Measurements from ENCODE around the gene SYNPO2. TPM values are rescaled to one million over a fixed set of nuclear protein-coding genes. Genes with fewer than 3 reads are reported as not detected.

Gene SYNPO2
- total RNA-seq, 1 experiment from 2014 or later, result 0.04 TPM

- no peaks in the 10 kb centered on the region for H3F3A ChIP-seq (ENCODE audit: low read length, unreplicated experiment)
- H3K27ac ChIP-seq (ENCODE audit: low read length), result no peak overlapping the region
- no peak for TF ChIP-seq EZH2 (IDR thresholded peaks at IDR 0.05; ENCODE audit: low read length, unreplicated experiment)
- no peak for TF ChIP-seq CTCF (conservative IDR thresholded peaks at IDR 0.05; ENCODE audit: low read depth, low read length)
- TF ChIP-seq EZH2phosphoT487 (IDR thresholded peaks at IDR 0.05; ENCODE audit: borderline replicate concordance, low read length), result no peak
- H3K36me3 ChIP-seq (ENCODE audit: low read depth, low read length), result no peaks in the 10 kb centered on the region
- no peak for ATAC-seq
- H3K4me3 ChIP-seq (ENCODE audit: low read length), result no peak overlapping the region
- intact Hi-C loops (cut with micrococcal nuclease), result loop anchor here (5.0 kb wide), 1 partner anchor 40 kb away; no protein-coding TSS in a partner anchor
- CTCF ChIA-PET, result no interaction called here
- H3K4me1 ChIP-seq (ENCODE audit: insufficient read depth, low read length), result peaks cover 15% of the 10 kb centered on the region
- H3K9me2 ChIP-seq (replicated peaks; ENCODE audit: low read length), result no peaks in the 10 kb centered on the region
- no peaks in the 10 kb centered on the region for H3K27me3 ChIP-seq (ENCODE audit: low read length)
- H2AFZ ChIP-seq (ENCODE audit: low read length), result no peak overlapping the region
- no peaks in the 10 kb centered on the region for H4K20me1 ChIP-seq (ENCODE audit: low read length)
- H3K9ac ChIP-seq (ENCODE audit: low read length), result 0 out of 2 replicates have a peak overlapping the region, but pooled peaks have one; percentile 65
- H3K79me2 ChIP-seq (ENCODE audit: low read length), result no peaks in the 10 kb centered on the region
- no peaks in the 10 kb centered on the region for H3K9me3 ChIP-seq (ENCODE audit: low read length)
- no TSS peak for BruUV-seq (replicated peaks)
- POLR2A ChIA-PET (ENCODE audit: unreplicated experiment), result no interaction called here
- H3K4me2 ChIP-seq (ENCODE audit: low read length), result no peak overlapping the region
- DNase-seq, result no peak
These were observed 138.2 kb downstream of the SYNPO2 start for GRCh38 chr4:119026662-119027444.

- no peaks in the 10 kb centered on the region for H3K36me3 ChIP-seq (ENCODE audit: low read depth, low read length)
- BruUV-seq (replicated peaks), result no TSS peak
- H3K9ac ChIP-seq (ENCODE audit: low read length), result no peak overlapping the region
- H4K20me1 ChIP-seq (ENCODE audit: low read length), result no peaks in the 10 kb centered on the region
- intact Hi-C loops (cut with micrococcal nuclease), result loop anchor here (5.0 kb wide), 1 partner anchor 41 kb away; no protein-coding TSS in a partner anchor
- H3K4me2 ChIP-seq (ENCODE audit: low read length), result no peak overlapping the region
- ChIA-PET POLR2A (ENCODE audit: unreplicated experiment) (no interaction called here), CTCF (no interaction called here)
- peaks cover 15% of the 10 kb centered on the region for H3K4me1 ChIP-seq (ENCODE audit: insufficient read depth, low read length)
- no peaks in the 10 kb centered on the region for H3K9me2 ChIP-seq (replicated peaks; ENCODE audit: low read length)
- H3K9me3 ChIP-seq (ENCODE audit: low read length), result no peaks in the 10 kb centered on the region
- no peaks in the 10 kb centered on the region for H3K79me2 ChIP-seq (ENCODE audit: low read length)
- ATAC-seq (no peak), DNase-seq (no peak)
- no peak overlapping the region for H3K27ac ChIP-seq (ENCODE audit: low read length)
- no peak overlapping the region for H2AFZ ChIP-seq (ENCODE audit: low read length)
- no peaks in the 10 kb centered on the region for H3K27me3 ChIP-seq (ENCODE audit: low read length)
- no peaks in the 10 kb centered on the region for H3F3A ChIP-seq (ENCODE audit: low read length, unreplicated experiment)
- H3K4me3 ChIP-seq (ENCODE audit: low read length), result no peak overlapping the region
- TF ChIP-seq EZH2 (IDR thresholded peaks at IDR 0.05; ENCODE audit: low read length, unreplicated experiment) (no peak), CTCF (conservative IDR thresholded peaks at IDR 0.05; ENCODE audit: low read depth, low read length) (no peak), EZH2phosphoT487 (IDR thresholded peaks at IDR 0.05; ENCODE audit: borderline replicate concordance, low read length) (no peak)
These were observed 139.2 kb downstream of the SYNPO2 start for GRCh38 chr4:119027811-119028210.

GRCh38 chr4:119028296-119028695 lies 139.6 kb downstream of the SYNPO2 start:
- H3K9me3 ChIP-seq (ENCODE audit: low read length), result no peaks in the 10 kb centered on the region
- peaks cover 15% of the 10 kb centered on the region for H3K4me1 ChIP-seq (ENCODE audit: insufficient read depth, low read length)
- POLR2A ChIA-PET (ENCODE audit: unreplicated experiment), result no interaction called here
- no peak for ATAC-seq
- H3F3A ChIP-seq (ENCODE audit: low read length, unreplicated experiment), result no peaks in the 10 kb centered on the region
- intact Hi-C loops (cut with micrococcal nuclease), result loop anchor here (5.0 kb wide), 1 partner anchor 41 kb away; no protein-coding TSS in a partner anchor
- no peak overlapping the region for H3K9ac ChIP-seq (ENCODE audit: low read length)
- no peaks in the 10 kb centered on the region for H4K20me1 ChIP-seq (ENCODE audit: low read length)
- CTCF ChIA-PET, result no interaction called here
- no peaks in the 10 kb centered on the region for H3K79me2 ChIP-seq (ENCODE audit: low read length)
- TF ChIP-seq EZH2 (IDR thresholded peaks at IDR 0.05; ENCODE audit: low read length, unreplicated experiment) (no peak), CTCF (conservative IDR thresholded peaks at IDR 0.05; ENCODE audit: low read depth, low read length) (no peak), EZH2phosphoT487 (IDR thresholded peaks at IDR 0.05; ENCODE audit: borderline replicate concordance, low read length) (no peak)
- no peaks in the 10 kb centered on the region for H3K9me2 ChIP-seq (replicated peaks; ENCODE audit: low read length)
- no peaks in the 10 kb centered on the region for H3K27me3 ChIP-seq (ENCODE audit: low read length)
- DNase-seq, result no peak
- H2AFZ ChIP-seq (ENCODE audit: low read length), result no peak overlapping the region
- no peaks in the 10 kb centered on the region for H3K36me3 ChIP-seq (ENCODE audit: low read depth, low read length)
- no peak overlapping the region for H3K4me3 ChIP-seq (ENCODE audit: low read length)
- H3K27ac ChIP-seq (ENCODE audit: low read length), result no peak overlapping the region
- BruUV-seq (replicated peaks), result no TSS peak
- no peak overlapping the region for H3K4me2 ChIP-seq (ENCODE audit: low read length)
